Activated CD4-positive, alpha-beta T cell treated with anti-CD3 and anti-CD28 coated beads for 4 hours (primary cell): ENCODE measurements around the gene MRPS35.

Source experiments
- DNase-seq, 2 donors: peaks; one replicate each; pipeline ENCODE4 v3.0.0-alpha.2; 2020

The MRPS35 gene

DNA sequence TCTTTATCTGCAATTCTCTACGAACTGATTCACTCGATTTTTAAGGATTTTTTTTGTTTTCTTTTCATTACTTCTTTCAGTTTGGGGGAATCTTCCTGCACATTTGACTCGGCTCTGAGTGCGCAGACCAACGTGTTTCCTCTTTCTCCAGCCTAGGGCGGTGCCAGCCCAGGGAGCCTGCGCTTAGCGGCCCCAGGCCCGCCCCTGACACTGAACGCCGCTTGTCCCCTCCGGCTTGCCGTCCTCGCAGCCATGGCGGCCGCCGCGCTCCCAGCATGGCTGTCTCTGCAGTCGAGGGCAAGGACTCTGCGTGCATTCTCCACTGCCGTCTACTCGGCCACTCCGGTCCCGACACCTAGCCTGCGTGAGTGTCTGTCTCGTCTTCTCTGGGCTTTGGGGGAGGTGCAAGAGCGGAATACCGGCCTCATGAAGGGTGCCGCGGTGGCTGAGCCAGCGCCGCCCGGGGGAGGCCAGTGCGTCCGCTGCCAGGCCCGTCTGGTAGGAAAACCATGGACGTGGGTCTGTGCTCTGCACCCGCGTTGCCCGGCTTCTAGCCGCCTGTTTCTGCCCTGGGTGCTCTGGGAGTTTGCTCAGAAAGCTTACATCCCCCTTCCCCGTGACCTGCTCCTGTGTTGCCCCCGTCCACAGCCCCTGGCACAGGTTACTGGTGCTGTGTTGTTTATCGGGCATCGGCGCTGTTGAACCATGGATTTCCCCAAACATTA lies at the start of gene MRPS35:
Gene MRPS35 (plus strand): TSS at position 241 of the 725 bp plus-strand sequence. CDS start 12 bp downstream, at position 253.
- DNase-seq: peak; percentile 86 to 88

GRCh38 chr12:27665704-27666103 lies 44.9 kb upstream of the MRPS35 start:
- DNase-seq: no peak

DNA sequence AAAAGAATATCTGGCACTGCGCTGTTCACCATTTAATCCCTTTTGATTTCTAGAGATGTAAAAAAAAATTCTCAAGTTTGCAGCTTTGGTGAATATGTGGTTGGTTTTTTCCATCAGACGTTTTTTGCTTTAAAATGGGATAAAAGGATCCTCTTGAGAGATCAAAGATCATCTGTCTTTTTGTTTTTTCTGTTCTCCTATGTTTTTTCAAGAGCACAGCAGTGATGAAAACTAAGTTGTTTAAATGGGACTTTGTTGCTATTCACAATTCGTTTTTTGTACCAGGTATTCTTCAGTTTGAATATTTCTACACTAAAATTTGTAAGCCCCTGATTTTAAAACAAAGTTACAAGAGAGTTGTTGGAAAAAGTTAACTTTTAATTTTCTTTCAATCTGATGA lies 44.1 kb upstream of the MRPS35 start:
- DNase-seq: no peak

DNA sequence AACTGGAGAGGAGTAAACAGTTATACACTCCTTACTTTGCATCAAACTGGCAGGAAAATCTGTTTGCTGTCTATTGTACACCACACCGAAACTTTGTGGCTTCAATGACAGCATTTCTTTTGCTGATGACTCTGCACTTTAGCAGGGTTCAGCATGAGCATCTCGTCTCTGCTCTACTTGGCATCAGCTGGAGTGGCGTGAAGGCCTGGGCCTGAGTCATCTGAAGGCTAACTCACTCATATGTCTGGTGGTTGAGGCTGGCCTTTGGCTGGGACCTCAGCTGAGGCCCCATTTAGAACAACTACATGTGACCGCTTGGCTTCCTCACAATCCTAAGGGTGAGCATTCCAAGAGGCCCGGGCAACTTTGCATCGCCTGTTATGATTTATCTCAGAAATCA lies 43.1 kb upstream of the MRPS35 start:
- DNase-seq: no peak

GRCh38 chr12:27672051-27672450 lies 38.6 kb upstream of the MRPS35 start:
- DNase-seq: no peak

DNA sequence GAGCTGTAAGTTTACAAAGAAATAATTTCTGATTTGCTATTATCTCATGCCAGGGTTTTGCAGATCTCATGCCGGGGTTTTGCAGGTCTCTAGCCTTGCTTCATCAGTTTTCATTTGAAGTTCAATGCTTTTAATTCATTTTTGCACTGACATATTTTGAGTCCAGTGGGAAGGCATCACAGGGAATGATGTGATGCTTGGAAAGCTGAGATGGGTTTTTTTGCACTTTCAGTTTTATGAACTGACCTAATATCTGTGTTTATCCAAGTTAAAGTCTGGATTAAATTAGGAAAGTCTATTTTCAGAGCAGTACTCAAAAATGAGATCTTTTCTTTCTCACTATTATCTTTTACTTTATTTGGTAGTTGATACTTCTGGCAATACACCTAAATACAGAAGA lies 38.0 kb upstream of the MRPS35 start:
- no peak for DNase-seq

GRCh38 chr12:27673101-27673718 lies 37.4 kb upstream of the MRPS35 start:
- DNase-seq: no peak

DNA sequence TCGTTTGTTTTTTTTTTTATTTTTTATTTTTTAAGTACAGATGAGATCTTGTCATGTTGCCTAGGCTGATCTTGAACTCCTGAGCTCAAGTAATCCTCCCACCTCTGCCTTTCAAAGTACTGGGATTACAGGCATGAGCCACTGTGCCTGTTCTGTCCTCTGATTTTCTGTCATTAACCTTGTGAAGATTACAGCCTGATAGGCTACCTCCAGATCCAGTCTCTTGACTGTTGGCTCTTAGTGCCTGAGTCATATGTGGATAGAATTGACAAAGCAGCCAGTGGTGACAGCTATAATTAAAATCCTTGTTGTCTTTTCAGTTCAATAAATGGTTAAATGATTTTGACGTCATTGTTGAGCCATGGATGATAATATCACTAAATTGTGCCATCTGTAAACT lies 35.6 kb upstream of the MRPS35 start:
- DNase-seq: no peak

GRCh38 chr12:27680619-27681018 lies 30.0 kb upstream of the MRPS35 start:
- DNase-seq: no peak

DNA sequence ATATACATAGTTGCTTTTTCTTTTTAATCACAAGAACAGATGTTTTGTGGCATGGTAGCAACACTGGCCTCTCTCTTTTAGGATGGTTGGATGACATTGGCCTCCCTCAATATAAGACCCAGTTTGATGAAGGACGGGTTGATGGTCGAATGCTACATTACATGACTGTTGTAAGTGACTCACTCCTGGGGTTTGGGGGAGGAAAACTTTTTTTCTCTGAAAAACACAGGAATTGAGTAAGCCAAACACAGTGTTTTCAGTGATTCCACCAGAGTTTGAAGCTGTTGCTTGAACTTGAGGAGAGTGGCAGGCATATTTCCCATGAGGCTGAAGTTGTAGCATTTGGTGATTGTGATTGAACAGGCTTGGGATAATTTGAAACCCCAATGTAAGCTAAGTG lies 28.1 kb upstream of the MRPS35 start:
- DNase-seq: no peak

- no peak for DNase-seq
Observed at GRCh38 chr12:27685274-27685673, 25.4 kb upstream of the MRPS35 start.

GRCh38 chr12:27686147-27686546 lies 24.5 kb upstream of the MRPS35 start:
- DNase-seq: no peak

DNA sequence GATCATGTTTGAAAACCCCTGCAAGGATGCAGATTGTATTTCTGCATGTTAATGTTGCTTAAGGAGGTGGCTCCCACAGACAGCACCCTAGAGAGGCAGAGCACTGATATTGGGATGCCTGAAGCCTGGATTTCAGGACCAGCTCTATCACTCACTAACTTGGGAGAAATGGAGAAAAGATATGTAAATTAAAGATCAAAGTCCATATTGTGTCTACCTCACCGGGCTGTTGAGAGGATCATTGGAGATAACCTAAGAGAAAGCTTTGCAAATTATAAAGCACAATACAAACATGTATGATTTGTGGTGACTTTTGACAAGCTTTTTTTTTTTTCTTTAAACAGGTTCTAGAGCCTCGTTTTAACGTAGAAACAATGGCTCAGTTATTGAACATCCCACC lies 22.0 kb upstream of the MRPS35 start:
- no peak for DNase-seq

DNA sequence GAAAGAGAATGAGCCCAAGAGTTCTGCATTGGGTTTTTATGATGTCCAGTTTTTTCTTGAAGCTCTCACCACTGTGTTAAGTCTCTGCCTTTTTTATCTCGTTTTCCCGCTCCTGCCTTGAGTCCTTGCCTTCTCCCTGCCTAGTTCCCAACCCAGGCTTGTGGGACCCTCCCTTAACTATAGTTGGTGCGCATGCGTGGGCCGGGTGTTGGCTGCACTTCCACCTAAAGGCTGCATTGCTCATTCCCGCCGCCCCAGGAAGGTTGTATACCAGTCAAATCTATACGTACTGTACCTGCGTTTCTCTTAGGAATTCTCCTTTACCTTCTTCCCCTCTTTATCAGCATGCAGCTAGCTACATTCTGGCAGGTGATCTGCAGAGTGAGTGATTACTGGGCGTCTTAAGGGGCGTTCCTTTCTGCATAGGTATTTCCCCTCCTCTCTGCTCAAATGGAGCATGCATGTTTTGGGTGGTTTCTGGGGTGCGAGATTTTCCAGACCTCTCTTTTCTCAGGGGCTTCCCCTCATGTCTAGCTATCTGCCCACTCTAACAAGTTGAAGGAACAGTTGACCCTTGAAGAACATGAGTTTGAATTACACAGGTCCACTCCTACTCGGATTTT lies 21.0 kb upstream of the MRPS35 start:
- DNase-seq: no peak

DNA sequence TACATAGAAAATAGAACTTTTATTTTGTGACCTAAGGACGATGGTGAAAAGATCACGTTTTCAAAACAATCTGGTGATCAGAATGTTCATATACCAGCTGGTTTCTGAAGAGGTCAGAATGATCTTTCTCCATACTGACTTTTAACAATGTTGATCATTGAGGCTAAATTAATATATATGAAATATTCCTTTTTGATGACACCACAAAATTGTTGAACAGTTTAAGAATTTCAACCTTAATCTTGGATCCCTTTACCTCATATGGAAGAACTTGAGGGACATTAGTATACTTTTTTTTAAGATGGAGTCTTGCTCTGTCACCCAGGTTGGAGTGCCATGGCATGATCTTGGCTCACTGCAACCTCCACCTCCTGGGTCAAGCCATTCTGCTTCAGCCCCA lies 17.2 kb upstream of the MRPS35 start:
- no peak for DNase-seq

- DNase-seq: no peak
Observed at GRCh38 chr12:27695556-27696292, 14.9 kb upstream of the MRPS35 start.

DNA sequence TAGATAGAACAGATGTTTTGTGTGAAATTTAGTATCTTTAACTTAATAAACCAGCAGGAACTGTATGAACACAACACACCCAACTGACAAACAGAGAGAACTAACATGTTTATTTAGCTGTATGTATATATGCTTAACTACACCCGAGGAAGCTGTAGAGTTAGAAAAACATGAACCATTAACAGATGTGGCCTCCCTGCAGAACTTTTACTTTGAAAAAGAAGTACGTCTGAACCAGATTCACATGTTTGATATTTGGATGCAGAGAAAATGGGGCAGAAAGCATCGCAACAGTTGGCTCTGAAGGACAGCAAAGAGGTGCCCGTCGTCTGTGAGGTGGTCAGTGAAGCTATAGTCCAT lies 14.4 kb upstream of the MRPS35 start, which contains the start of gene REP15:
Gene REP15 (plus strand): TSS at position 155 of the 360 bp plus-strand sequence. CDS start 116 bp downstream, at position 271.
- DNase-seq: no peak

DNA sequence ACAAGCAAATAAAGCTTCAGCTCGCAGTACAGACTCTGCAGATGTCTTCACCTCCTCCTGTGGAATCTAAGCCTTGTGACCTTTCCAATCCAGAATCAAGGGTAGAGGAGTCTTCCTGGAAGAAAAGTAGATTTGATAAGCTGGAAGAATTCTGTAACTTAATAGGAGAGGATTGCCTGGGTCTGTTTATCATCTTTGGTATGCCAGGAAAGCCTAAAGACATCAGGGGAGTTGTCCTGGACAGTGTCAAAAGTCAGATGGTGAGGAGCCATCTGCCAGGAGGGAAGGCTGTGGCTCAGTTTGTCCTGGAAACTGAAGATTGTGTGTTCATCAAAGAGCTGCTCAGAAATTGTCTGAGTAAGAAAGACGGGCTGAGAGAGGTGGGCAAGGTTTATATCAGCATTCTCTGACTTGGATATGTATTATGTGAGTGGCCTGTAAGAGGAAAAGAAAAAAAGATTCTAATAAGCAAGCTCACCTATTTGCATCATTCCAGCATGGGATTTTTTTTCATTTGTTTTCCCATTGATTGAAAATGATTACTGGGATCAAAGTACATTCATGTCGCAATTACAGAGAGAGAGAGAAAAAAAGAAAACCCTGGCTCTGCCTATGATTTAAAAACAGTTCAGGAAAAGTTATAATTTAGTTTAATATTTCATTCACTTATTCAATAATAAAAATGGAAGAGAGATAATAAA lies 13.6 kb upstream of the MRPS35 start:
- DNase-seq: no peak

DNA sequence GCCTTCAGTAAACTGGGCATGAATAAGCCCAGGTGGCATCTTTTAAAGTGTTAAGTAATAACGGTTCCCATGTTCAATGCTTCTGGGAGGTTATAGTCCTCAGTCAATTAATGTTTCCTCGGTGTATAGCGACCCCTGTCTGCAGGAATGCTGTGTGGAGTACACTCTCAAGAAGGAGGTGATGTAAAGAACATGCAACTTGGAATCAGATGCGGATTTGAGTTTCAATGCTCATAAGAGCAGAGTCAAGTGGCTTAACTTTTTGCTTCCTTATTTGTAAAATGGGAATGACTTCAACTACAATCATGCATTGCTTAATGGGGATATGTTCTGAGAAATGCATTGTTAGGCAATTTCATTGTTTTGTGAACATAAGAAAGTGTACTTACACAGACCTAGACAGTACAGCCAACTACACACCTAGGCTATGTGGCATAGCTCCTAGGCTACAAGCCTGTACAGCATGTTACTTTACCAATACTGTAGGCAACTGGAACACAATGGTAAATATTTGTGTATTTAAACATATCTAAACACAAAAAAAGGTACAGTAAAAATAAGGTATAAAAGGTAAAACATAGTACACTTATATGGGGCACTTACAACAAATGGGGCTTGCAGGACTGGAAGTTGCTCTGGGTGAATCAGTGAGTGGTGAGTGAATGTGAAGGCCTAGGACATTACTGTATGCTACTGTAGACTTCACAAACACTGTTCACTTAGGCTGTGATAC lies 6.7 kb upstream of the MRPS35 start:
- DNase-seq: peak; percentile 65 to 76

DNA sequence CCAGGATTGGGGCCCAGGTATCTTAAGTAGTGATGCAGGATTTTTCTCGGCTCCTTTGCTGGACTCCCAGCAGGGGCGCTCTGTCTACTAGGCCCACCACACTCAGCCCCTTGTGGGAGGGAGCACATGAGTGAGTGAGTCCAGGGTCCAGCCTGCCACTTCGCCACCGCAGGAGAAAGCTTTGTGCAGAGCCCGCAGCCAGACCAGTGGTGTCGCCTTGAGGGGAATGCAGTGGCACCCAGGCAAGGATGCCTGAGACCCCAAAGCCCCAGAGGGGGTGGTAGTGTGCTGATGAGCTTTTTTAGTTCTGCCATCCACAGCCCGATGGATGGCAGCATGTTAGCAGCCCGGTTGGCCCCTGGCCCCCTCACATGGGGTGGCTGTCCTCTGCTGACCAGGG lies 5.4 kb upstream of the MRPS35 start:
- DNase-seq: no peak

DNA sequence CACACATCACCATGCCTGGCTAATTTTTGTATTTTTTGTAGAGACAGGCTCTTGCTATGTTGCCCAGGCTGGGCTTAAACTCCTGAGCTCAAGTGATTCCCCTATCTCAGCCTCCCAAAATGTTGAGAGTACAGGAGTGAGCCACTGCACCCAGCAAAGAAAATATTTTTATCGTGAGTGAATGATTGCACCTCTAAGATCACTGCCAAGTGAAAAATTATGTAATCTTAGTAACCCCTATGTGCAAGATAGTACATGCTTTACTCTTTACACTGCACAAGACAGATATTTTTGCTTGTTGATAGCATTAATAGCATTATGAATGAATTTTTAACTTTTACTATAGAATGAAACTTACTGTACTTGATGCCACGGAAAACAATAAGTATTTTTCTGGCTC lies 3.4 kb upstream of the MRPS35 start:
- no peak for DNase-seq
